ENCODE data around the gene MAP3K6. TPM values are rescaled to one million over a fixed set of nuclear protein-coding genes. Genes with fewer than 3 reads are reported as not detected.
"Not testable (repeated sequence)": the region's sequence is repeated elsewhere in the genome, so short reads cannot be mapped to it uniquely, and the experiment has no call there.

Gene MAP3K6
- total and polyA plus RNA-seq, 2 donors = 5.3 to 45.0 TPM

GRCh38 chr1:27405598-27406361 is 39.0 kb upstream of the MAP3K6 start:
- not testable (repeated sequence) for H3K9me3 ChIP-seq (ENCODE audit: control insufficient read depth in 2 of 2, insufficient read depth in 1 of 2, low read length in 1 of 2); H3K27me3 ChIP-seq (ENCODE audit: control insufficient read depth in 2 of 2, insufficient read depth in 1 of 2, low read length in 1 of 2); DNase-seq (ENCODE audit: low read depth in 6 of 9, low spot score in 9 of 9); H3K4me3 ChIP-seq (ENCODE audit: low read length in 2 of 2)
- Histone ChIP-seq H3K36me3 (ENCODE audit: control insufficient read depth in 2 of 2, insufficient read depth in 2 of 2, low read length in 1 of 2) (peaks cover 46% of the 10 kb centered on the region in 2 donors), H3K4me1 (ENCODE audit: control insufficient read depth in 2 of 2, insufficient read depth in 2 of 2, low read length in 2 of 2) (peaks cover 22 to 58% of the 10 kb centered on the region in 2 donors), H3K27ac (ENCODE audit: low read depth in 1 of 2, low read length in 1 of 2) (peak overlapping the region; percentile 21 to 22)
- 98% methylated on average over 17 of the region's 18 CpGs for WGBS

- H3K36me3 ChIP-seq (ENCODE audit: control insufficient read depth in 2 of 2, insufficient read depth in 2 of 2, low read length in 1 of 2) = peaks cover 39% of the 10 kb centered on the region in 2 donors
- peaks cover 22 to 59% of the 10 kb centered on the region in 2 donors for H3K4me1 ChIP-seq (ENCODE audit: control insufficient read depth in 2 of 2, insufficient read depth in 2 of 2, low read length in 2 of 2)
- no peak for DNase-seq (ENCODE audit: low read depth in 6 of 9, low spot score in 9 of 9)
- WGBS = 87% methylated on average over 13 of the region's 13 CpGs
- no peaks in the 10 kb centered on the region for H3K9me3 ChIP-seq (ENCODE audit: control insufficient read depth in 2 of 2, insufficient read depth in 1 of 2, low read length in 1 of 2)
- H3K27me3 ChIP-seq (ENCODE audit: control insufficient read depth in 2 of 2, insufficient read depth in 1 of 2, low read length in 1 of 2) = no peaks in the 10 kb centered on the region
- peak overlapping the region; percentile 66 to 89 for H3K27ac ChIP-seq (ENCODE audit: low read depth in 1 of 2, low read length in 1 of 2)
- no peak overlapping the region for H3K4me3 ChIP-seq (ENCODE audit: low read length in 2 of 2)
Measured at GRCh38 chr1:27405074-27405473, 38.3 kb upstream of the MAP3K6 start.

- H3K4me3 ChIP-seq (ENCODE audit: low read length in 2 of 2) = peak overlapping the region in 1 of 2 donors; percentile 8
- no peaks in the 10 kb centered on the region for H3K9me3 ChIP-seq (ENCODE audit: control insufficient read depth in 2 of 2, insufficient read depth in 1 of 2, low read length in 1 of 2)
- no peaks in the 10 kb centered on the region for H3K27me3 ChIP-seq (ENCODE audit: control insufficient read depth in 2 of 2, insufficient read depth in 1 of 2, low read length in 1 of 2)
- H3K36me3 ChIP-seq (ENCODE audit: control insufficient read depth in 2 of 2, insufficient read depth in 2 of 2, low read length in 1 of 2) = peaks cover 28 to 29% of the 10 kb centered on the region in 2 donors
- H3K4me1 ChIP-seq (ENCODE audit: control insufficient read depth in 2 of 2, insufficient read depth in 2 of 2, low read length in 2 of 2) = peaks cover 22 to 65% of the 10 kb centered on the region in 2 donors
- DNase-seq (ENCODE audit: low read depth in 6 of 9, low spot score in 9 of 9) = no peak
- H3K27ac ChIP-seq (ENCODE audit: low read depth in 1 of 2, low read length in 1 of 2) = peak overlapping the region; percentile 89
Measured at GRCh38 chr1:27403931-27404330, 37.2 kb upstream of the MAP3K6 start.

GRCh38 chr1:27403065-27403726 is 36.4 kb upstream of the MAP3K6 start:
- DNase-seq (ENCODE audit: low read depth in 6 of 9, low spot score in 9 of 9) = peak in 7 of 9 donors; percentile 32 to 84 (median 55)
- peaks cover 22 to 71% of the 10 kb centered on the region in 2 donors for H3K4me1 ChIP-seq (ENCODE audit: control insufficient read depth in 2 of 2, insufficient read depth in 2 of 2, low read length in 2 of 2)
- peaks cover 21 to 22% of the 10 kb centered on the region in 2 donors for H3K36me3 ChIP-seq (ENCODE audit: control insufficient read depth in 2 of 2, insufficient read depth in 2 of 2, low read length in 1 of 2)
- H3K27ac ChIP-seq (ENCODE audit: low read depth in 1 of 2, low read length in 1 of 2) = peak overlapping the region; percentile 89
- H3K9me3 ChIP-seq (ENCODE audit: control insufficient read depth in 2 of 2, insufficient read depth in 1 of 2, low read length in 1 of 2) = no peaks in the 10 kb centered on the region
- WGBS = 10% methylated on average over 24 of the region's 24 CpGs
- peak overlapping the region; percentile 10 to 18 for H3K4me3 ChIP-seq (ENCODE audit: low read length in 2 of 2)
- no peaks in the 10 kb centered on the region for H3K27me3 ChIP-seq (ENCODE audit: control insufficient read depth in 2 of 2, insufficient read depth in 1 of 2, low read length in 1 of 2)

GRCh38 chr1:27402349-27402754 is 35.6 kb upstream of the MAP3K6 start:
- no peak overlapping the region for H3K4me3 ChIP-seq (ENCODE audit: low read length in 2 of 2)
- H3K9me3 ChIP-seq (ENCODE audit: control insufficient read depth in 2 of 2, insufficient read depth in 1 of 2, low read length in 1 of 2) = no peaks in the 10 kb centered on the region
- H3K27me3 ChIP-seq (ENCODE audit: control insufficient read depth in 2 of 2, insufficient read depth in 1 of 2, low read length in 1 of 2) = no peaks in the 10 kb centered on the region
- WGBS = 64% methylated on average over 8 of the region's 8 CpGs
- no peak for DNase-seq (ENCODE audit: low read depth in 6 of 9, low spot score in 9 of 9)
- peaks cover 22 to 67% of the 10 kb centered on the region in 2 donors for H3K4me1 ChIP-seq (ENCODE audit: control insufficient read depth in 2 of 2, insufficient read depth in 2 of 2, low read length in 2 of 2)
- peaks cover 12 to 13% of the 10 kb centered on the region in 2 donors for H3K36me3 ChIP-seq (ENCODE audit: control insufficient read depth in 2 of 2, insufficient read depth in 2 of 2, low read length in 1 of 2)
- H3K27ac ChIP-seq (ENCODE audit: low read depth in 1 of 2, low read length in 1 of 2) = peak overlapping the region; percentile 89

- DNase-seq (ENCODE audit: low read depth in 6 of 9, low spot score in 9 of 9) = no peak
- 99% methylated on average over 5 of the region's 5 CpGs for WGBS
- peaks cover under 1% of the 10 kb centered on the region in 2 donors for H3K36me3 ChIP-seq (ENCODE audit: control insufficient read depth in 2 of 2, insufficient read depth in 2 of 2, low read length in 1 of 2)
- no peaks in the 10 kb centered on the region for H3K9me3 ChIP-seq (ENCODE audit: control insufficient read depth in 2 of 2, insufficient read depth in 1 of 2, low read length in 1 of 2)
- H3K27ac ChIP-seq (ENCODE audit: low read depth in 1 of 2, low read length in 1 of 2) = no peak overlapping the region
- H3K27me3 ChIP-seq (ENCODE audit: control insufficient read depth in 2 of 2, insufficient read depth in 1 of 2, low read length in 1 of 2) = no peaks in the 10 kb centered on the region
- H3K4me3 ChIP-seq (ENCODE audit: low read length in 2 of 2) = no peak overlapping the region
- H3K4me1 ChIP-seq (ENCODE audit: control insufficient read depth in 2 of 2, insufficient read depth in 2 of 2, low read length in 2 of 2) = peaks cover 22 to 64% of the 10 kb centered on the region in 2 donors
Measured at GRCh38 chr1:27400963-27401341, 34.2 kb upstream of the MAP3K6 start.

GRCh38 chr1:27400082-27400962 is 33.6 kb upstream of the MAP3K6 start:
- peaks cover 25 to 64% of the 10 kb centered on the region in 2 donors for H3K4me1 ChIP-seq (ENCODE audit: control insufficient read depth in 2 of 2, insufficient read depth in 2 of 2, low read length in 2 of 2)
- WGBS = 93% methylated on average over 13 of the region's 13 CpGs
- H3K27ac ChIP-seq (ENCODE audit: low read depth in 1 of 2, low read length in 1 of 2) = no peak overlapping the region
- H3K9me3 ChIP-seq (ENCODE audit: control insufficient read depth in 2 of 2, insufficient read depth in 1 of 2, low read length in 1 of 2) = peaks cover 0 to 3% of the 10 kb centered on the region in 2 donors
- H3K36me3 ChIP-seq (ENCODE audit: control insufficient read depth in 2 of 2, insufficient read depth in 2 of 2, low read length in 1 of 2) = no peaks in the 10 kb centered on the region
- no peak overlapping the region for H3K4me3 ChIP-seq (ENCODE audit: low read length in 2 of 2)
- no peaks in the 10 kb centered on the region for H3K27me3 ChIP-seq (ENCODE audit: control insufficient read depth in 2 of 2, insufficient read depth in 1 of 2, low read length in 1 of 2)
- no peak for DNase-seq (ENCODE audit: low read depth in 6 of 9, low spot score in 9 of 9)

GRCh38 chr1:27399251-27400025 is 32.7 kb upstream of the MAP3K6 start:
- Histone ChIP-seq H3K4me1 (ENCODE audit: control insufficient read depth in 2 of 2, insufficient read depth in 2 of 2, low read length in 2 of 2) (peaks cover 24 to 58% of the 10 kb centered on the region in 2 donors), H3K27me3 (ENCODE audit: control insufficient read depth in 2 of 2, insufficient read depth in 1 of 2, low read length in 1 of 2) (no peaks in the 10 kb centered on the region), H3K9me3 (ENCODE audit: control insufficient read depth in 2 of 2, insufficient read depth in 1 of 2, low read length in 1 of 2) (peaks cover 0 to 3% of the 10 kb centered on the region in 2 donors), H3K36me3 (ENCODE audit: control insufficient read depth in 2 of 2, insufficient read depth in 2 of 2, low read length in 1 of 2) (no peaks in the 10 kb centered on the region), H3K27ac (ENCODE audit: low read depth in 1 of 2, low read length in 1 of 2) (no peak overlapping the region), H3K4me3 (ENCODE audit: low read length in 2 of 2) (no peak overlapping the region)
- no peak for DNase-seq (ENCODE audit: low read depth in 6 of 9, low spot score in 9 of 9)
- 96% methylated on average over 19 of the region's 19 CpGs for WGBS
